Endodermal cell (in vitro differentiated cells): ENCODE results near the gene SOX6. TPM values are rescaled to one million over a fixed set of nuclear protein-coding genes. Genes with fewer than 3 reads are reported as not detected.

Source experiments
- DNase-seq: peaks from one replicate; pipeline ENCODE4 v3.0.0-alpha.2; 2017
- H3K27ac ChIP-seq: 2 replicates; pipeline ENCODE4 v1.5.1; 2013; ENCODE audit warnings: mild to moderate bottlenecking, low read depth, low read length, moderate library complexity
- H3K27me3 ChIP-seq: 2 replicates; pipeline ENCODE4 v1.6.1; 2013; ENCODE audit warnings: mild to moderate bottlenecking, low read length, moderate library complexity; ENCODE audit not compliant: insufficient read depth, control insufficient read depth, poor library complexity, severe bottlenecking
- H3K36me3 ChIP-seq: 2 replicates; pipeline ENCODE4 v1.7.0; 2013; ENCODE audit warnings: mild to moderate bottlenecking, low read length, moderate library complexity; ENCODE audit not compliant: control insufficient read depth, insufficient read depth
- H3K4me1 ChIP-seq: one replicate; pipeline ENCODE4 v1.7.0; 2013; ENCODE audit warnings: low read length; ENCODE audit not compliant: control insufficient read depth, insufficient read depth
- H3K4me3 ChIP-seq: 2 replicates; pipeline ENCODE4 v1.5.1; 2013; ENCODE audit warnings: mild to moderate bottlenecking, low read length, moderate library complexity
- H3K9ac ChIP-seq: 2 replicates; pipeline ENCODE4 v1.6.1; 2013; ENCODE audit warnings: mild to moderate bottlenecking, low read length, moderate library complexity; ENCODE audit not compliant: poor library complexity, severe bottlenecking; ENCODE audit errors: extremely low read depth
- H3K9me3 ChIP-seq: 2 replicates; pipeline ENCODE4 v1.6.1; 2013; ENCODE audit warnings: mild to moderate bottlenecking, low read length, moderate library complexity; ENCODE audit not compliant: control insufficient read depth
- H3K27ac Mint-ChIP-seq: 2 replicates; pipeline ENCODE4 v1.8.0; 2020; ENCODE audit warnings: mixed read lengths
- H3K27me3 Mint-ChIP-seq: 2 replicates; pipeline ENCODE4 v1.8.0; 2021; ENCODE audit warnings: mild to moderate bottlenecking, mixed read lengths; ENCODE audit not compliant: insufficient read depth
- H3K36me3 Mint-ChIP-seq: 2 replicates; pipeline ENCODE4 v1.8.0; 2020; ENCODE audit warnings: low read depth, mixed read lengths
- H3K4me1 Mint-ChIP-seq: 2 replicates; pipeline ENCODE4 v1.8.0; 2020; ENCODE audit warnings: mixed read lengths
- H3K4me3 Mint-ChIP-seq: 2 replicates; pipeline ENCODE4 v1.8.0; 2020; ENCODE audit warnings: mild to moderate bottlenecking, moderate library complexity, mixed read lengths
- H3K9me3 Mint-ChIP-seq: 2 replicates; pipeline ENCODE4 v1.8.0; 2020; ENCODE audit warnings: mild to moderate bottlenecking, mixed read lengths
- WGBS, 2 experiments: methylation state at CpG; one replicate each; pipeline versions ENCODE4 v1.1.5 to v1.1.7; 2013; ENCODE audit warnings: missing lambda C conversion rate in 2 of 2, mixed read lengths in 1 of 2; ENCODE audit not compliant: insufficient coverage in 1 of 2, insufficient read length in 1 of 2; 5-methylcytosine and 5-hydroxymethylcytosine counted together
- total RNA-seq, 2 donors: library from RNA; stranded (reverse); fragmentation: NEBNext Ultra II Directional in 1 of 2; extraction: Animal tissue kit (Norgen Biotek cat#: 25700) in 1 of 2; gene quantifications; 2 replicates in 1 of 2; 3 replicates in 1 of 2; pipeline ENCODE4 v1.2.1, GENCODE V29; 2021
- TF ChIP-seq, protein P1 (sequence below): fragments of 200-600 bp; sonication (generic); conservative IDR thresholded peaks from 2 replicates; pipeline ENCODE4 v1.5.0; 2021; ENCODE audit warnings: antibody characterized with exemption, mild to moderate bottlenecking

Gene SOX6
- total RNA-seq, 2 donors from 2014 or later: 0.13 to 0.20 TPM

DNA sequence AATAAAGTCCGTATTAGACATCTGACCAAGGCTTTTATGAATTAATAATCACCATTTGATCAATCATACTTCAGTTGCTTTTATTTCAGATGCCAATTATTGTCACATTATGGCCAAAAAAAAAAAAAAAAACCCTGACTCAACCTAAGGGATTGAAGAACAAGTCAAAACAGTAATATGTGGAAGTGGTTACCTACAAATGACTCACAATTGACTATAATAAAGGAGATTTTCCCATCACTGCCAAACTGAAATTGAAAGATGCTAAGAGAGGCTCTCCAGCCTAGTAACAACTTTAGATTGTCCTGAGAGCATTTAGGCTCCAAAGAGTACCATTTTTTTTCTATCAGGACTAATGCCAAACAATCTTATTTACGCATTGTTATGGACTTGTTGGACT lies 35.2 kb downstream of the SOX6 start:
- Mint-ChIP-seq H3K4me3 (no peak overlapping the region), H3K36me3 (no peaks in the 10 kb centered on the region), H3K4me1 (no peaks in the 10 kb centered on the region), H3K27me3 (no peaks in the 10 kb centered on the region), H3K9me3 (no peaks in the 10 kb centered on the region), H3K27ac (no peak overlapping the region)
- DNase-seq: no peak
- Histone ChIP-seq H3K9ac (no peak overlapping the region), H3K4me1 (no peaks in the 10 kb centered on the region), H3K9me3 (no peaks in the 10 kb centered on the region), H3K4me3 (no peak overlapping the region), H3K27ac (no peak overlapping the region), H3K36me3 (no peaks in the 10 kb centered on the region), H3K27me3 (no peaks in the 10 kb centered on the region)
- 93 to 100% methylated on average over 1 to 2 of the region's 2 CpGs for WGBS, 2 experiments
- TF ChIP-seq, protein P1, sequence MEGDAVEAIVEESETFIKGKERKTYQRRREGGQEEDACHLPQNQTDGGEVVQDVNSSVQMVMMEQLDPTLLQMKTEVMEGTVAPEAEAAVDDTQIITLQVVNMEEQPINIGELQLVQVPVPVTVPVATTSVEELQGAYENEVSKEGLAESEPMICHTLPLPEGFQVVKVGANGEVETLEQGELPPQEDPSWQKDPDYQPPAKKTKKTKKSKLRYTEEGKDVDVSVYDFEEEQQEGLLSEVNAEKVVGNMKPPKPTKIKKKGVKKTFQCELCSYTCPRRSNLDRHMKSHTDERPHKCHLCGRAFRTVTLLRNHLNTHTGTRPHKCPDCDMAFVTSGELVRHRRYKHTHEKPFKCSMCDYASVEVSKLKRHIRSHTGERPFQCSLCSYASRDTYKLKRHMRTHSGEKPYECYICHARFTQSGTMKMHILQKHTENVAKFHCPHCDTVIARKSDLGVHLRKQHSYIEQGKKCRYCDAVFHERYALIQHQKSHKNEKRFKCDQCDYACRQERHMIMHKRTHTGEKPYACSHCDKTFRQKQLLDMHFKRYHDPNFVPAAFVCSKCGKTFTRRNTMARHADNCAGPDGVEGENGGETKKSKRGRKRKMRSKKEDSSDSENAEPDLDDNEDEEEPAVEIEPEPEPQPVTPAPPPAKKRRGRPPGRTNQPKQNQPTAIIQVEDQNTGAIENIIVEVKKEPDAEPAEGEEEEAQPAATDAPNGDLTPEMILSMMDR: no peak

DNA sequence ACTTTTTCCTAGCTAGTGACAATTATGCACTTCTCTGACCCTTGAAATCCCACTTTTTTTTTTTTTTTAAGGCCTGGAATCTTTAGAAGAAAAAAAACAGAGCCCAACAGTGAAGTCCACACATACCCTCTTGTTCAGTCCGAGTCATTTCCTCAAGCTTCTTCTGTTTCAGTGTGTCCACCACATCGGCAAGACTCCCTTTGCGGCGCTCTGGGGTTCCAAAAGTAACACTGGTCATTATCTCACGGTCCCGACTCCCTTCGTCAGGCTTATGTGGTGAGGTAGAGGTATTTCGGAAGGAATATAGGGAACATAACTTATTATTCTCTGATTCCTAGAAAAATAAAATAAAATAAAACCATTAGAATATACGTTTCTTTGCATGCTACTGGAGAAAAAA lies 38.0 kb downstream of the SOX6 start:
- Histone ChIP-seq H3K9me3 (no peaks in the 10 kb centered on the region), H3K9ac (no peak overlapping the region), H3K27me3 (no peaks in the 10 kb centered on the region), H3K4me3 (no peak overlapping the region), H3K36me3 (no peaks in the 10 kb centered on the region), H3K27ac (no peak overlapping the region), H3K4me1 (no peaks in the 10 kb centered on the region)
- DNase-seq: no peak
- Mint-ChIP-seq H3K4me3 (no peak overlapping the region), H3K27me3 (no peaks in the 10 kb centered on the region), H3K36me3 (no peaks in the 10 kb centered on the region), H3K9me3 (no peaks in the 10 kb centered on the region), H3K27ac (no peak overlapping the region), H3K4me1 (no peaks in the 10 kb centered on the region)
- TF ChIP-seq, protein P1: no peak
- WGBS, 2 experiments: 97% methylated on average over 7 of the region's 9 CpGs; no CpG with 5 or more reads in 1 of the 2 experiments

DNA sequence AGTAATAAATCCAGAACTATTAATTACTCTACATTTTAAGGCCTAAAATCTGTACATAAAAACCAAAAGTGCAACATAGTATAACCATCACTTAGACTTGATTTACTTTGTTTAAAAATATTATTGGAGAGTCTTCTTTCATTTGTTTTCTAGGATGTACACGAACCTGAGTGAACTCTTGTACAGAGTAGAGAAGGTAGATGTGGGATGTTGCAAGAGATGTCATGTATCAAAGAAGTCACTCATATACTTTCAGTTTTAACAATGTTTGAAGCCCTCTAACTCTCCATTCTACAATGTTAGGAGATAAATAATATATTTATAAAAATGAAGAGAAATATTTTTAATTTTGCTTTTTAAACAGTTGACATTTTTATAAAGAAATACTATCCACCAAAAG lies 38.6 kb downstream of the SOX6 start:
- Histone ChIP-seq H3K4me3 (no peak overlapping the region), H3K9me3 (no peaks in the 10 kb centered on the region), H3K27me3 (no peaks in the 10 kb centered on the region), H3K27ac (no peak overlapping the region), H3K36me3 (no peaks in the 10 kb centered on the region), H3K9ac (no peak overlapping the region), H3K4me1 (no peaks in the 10 kb centered on the region)
- Mint-ChIP-seq H3K4me1 (no peaks in the 10 kb centered on the region), H3K9me3 (no peaks in the 10 kb centered on the region), H3K36me3 (no peaks in the 10 kb centered on the region), H3K27ac (no peak overlapping the region), H3K4me3 (no peak overlapping the region), H3K27me3 (no peaks in the 10 kb centered on the region)
- DNase-seq: no peak
- TF ChIP-seq, protein P1: no peak
- 100% methylated on average over 1 of the region's 1 CpG; no CpG with 5 or more reads in 1 of the 2 experiments for WGBS, 2 experiments
